GM12865 (cell line): Measurements from ENCODE around the gene ACTN1.
A peak's percentile ranks its signal among the peaks of the same experiment; 100 is the strongest.

Source experiments
- DNase-seq: peaks from one replicate; pipeline ENCODE4 v3.0.0; 2010; ENCODE audit warnings: low read depth
- H3K4me3 ChIP-seq: 2 replicates; pipeline ENCODE4 v1.5.1; 2011; ENCODE audit warnings: mild to moderate bottlenecking, low read depth, low read length, control low read depth
- TF ChIP-seq, protein P1 (sequence below): IDR thresholded peaks from 2 replicates; pipeline ENCODE4 v1.5.1; 2011; ENCODE audit warnings: low read length, control low read depth, low read depth, inconsistent platforms; ENCODE audit not compliant: insufficient read depth; ENCODE audit errors: missing control alignments

ACTN1 gene

DNA sequence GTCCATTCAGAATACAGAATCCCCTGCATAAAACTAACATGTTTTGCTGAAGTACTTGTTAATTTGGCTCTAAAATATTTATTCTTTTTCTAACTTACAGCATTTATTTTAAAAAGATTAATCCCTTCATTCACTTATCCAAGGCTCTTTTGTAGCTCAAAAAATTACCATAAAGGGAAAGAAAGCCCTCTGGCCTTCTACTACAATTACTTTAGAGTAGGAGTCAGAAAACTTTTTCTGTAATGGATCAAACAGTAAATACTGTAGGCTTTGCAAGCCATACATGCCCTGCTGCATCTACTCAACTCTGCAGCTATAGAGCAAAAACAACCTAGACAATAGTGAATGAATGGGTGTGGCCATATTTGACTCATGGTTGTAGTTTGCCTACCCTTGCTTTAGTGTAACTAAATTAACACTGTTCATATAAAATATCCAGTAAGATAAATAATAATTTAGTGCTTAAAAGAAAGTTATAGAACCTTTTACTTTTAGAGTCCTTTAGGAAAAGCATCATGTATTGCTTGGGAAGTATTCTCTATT lies 112.0 kb downstream of the ACTN1 start:
- no peak overlapping the region for H3K4me3 ChIP-seq
- DNase-seq = no peak
- TF ChIP-seq, protein P1, sequence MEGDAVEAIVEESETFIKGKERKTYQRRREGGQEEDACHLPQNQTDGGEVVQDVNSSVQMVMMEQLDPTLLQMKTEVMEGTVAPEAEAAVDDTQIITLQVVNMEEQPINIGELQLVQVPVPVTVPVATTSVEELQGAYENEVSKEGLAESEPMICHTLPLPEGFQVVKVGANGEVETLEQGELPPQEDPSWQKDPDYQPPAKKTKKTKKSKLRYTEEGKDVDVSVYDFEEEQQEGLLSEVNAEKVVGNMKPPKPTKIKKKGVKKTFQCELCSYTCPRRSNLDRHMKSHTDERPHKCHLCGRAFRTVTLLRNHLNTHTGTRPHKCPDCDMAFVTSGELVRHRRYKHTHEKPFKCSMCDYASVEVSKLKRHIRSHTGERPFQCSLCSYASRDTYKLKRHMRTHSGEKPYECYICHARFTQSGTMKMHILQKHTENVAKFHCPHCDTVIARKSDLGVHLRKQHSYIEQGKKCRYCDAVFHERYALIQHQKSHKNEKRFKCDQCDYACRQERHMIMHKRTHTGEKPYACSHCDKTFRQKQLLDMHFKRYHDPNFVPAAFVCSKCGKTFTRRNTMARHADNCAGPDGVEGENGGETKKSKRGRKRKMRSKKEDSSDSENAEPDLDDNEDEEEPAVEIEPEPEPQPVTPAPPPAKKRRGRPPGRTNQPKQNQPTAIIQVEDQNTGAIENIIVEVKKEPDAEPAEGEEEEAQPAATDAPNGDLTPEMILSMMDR = no peak

DNA sequence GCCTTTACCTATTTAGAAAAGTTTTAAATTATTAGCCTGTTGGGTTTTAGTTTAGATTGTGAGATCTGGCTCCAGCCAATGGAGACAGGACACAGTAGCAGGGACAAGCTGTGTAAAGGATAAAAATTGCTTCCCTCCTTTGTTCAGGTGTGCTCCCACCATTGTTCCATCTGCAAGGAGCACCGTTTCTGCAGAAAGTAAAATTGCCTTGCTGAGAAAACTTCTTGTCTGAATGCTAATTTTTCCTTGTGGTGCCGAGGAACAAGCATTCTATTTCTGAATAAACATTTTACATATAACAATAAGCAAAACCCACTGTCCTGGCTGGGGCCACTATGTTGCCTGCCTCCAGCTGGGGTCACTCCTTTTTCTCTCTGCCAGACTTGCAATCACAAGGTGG lies 113.6 kb downstream of the ACTN1 start:
- no peak overlapping the region for H3K4me3 ChIP-seq
- TF ChIP-seq, protein P1 = no peak
- DNase-seq = no peak

DNA sequence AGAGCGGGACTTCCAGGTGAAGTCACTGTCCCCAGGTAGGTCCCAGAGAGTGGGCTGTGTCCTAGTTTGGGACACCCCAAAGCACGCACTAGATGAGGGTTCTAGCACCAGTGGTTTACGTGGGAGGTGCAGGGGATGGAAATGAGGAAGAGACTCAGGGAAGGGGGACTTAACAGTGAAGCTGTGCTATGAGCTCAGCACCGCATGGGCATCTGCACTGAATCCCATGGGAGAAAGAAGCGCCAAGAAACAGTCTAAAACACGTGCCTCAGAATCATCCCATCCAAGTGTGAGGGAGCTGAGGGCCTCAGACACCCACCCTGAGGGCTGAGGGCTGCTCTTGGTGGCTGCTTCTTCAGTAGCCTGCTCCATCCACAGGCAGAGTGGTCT lies 114.7 kb downstream of the ACTN1 start:
- TF ChIP-seq, protein P1 = no peak
- no peak for DNase-seq
- H3K4me3 ChIP-seq = no peak overlapping the region

DNA sequence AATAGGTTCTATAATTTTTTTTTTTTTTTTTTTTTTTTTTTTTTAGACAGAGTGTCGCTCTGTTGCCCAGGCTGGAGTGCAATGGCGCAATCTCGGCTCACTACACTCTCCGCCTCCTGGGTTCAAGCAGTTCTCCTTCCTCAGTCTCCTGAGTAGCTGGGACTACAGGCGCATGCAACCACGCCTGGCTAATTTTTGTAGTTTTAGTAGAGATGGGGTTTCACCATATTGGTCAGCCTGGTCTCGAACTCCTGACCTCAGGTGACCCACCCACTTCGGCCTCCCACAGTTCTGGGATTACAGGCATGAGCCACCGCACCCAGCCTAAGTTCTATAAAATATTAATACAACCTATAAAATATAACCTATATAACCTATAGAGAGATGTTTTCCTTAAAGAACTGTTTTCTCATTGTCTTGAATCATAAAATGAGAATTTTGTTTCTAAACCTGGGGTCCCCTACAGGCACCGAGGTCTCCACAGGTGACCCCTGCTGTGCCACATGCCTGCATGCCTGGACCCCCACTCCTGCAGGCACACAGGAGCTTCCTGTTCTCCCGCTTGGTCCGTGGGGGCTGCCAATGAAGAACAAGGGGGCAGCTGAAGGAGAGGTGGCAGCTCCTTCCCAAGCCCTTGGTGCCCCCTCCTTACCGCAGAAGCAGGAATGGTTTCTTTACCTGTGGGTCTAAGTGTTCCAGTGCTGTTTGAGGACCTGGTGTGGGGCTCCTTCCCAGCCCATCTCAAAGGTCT lies 115.3 kb downstream of the ACTN1 start:
- no peak overlapping the region for H3K4me3 ChIP-seq
- DNase-seq = no peak
- TF ChIP-seq, protein P1 = no peak

DNA sequence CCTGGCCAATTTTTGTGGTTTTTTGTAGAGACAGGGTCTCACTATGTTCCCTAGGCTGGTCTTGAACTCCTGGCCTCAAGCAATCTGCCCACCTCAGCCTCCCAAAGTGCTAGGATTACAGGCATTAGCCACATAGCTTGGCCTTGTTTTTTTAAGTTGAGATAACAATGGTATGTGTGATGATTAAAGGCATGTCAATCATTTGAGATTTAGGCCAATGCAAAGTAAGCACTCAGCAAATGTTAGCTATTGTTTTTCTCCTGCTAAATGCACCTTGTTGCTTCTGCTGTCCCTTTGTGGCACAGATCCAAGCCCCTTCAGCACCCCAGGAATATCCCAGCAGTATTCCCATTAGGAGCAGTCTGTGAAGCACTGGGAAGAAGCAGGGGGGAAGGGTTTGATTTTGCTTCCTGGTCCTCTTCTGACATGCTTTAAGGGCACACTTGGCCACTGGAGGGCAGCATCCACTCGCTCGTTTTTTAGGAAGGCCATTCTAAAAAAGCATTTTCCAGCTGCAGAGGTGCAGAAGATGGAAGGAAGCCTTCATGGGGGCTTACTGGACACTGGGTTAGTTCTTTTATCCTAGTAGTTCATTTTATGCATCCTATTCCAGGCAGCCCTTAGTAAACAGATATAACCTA lies 116.0 kb downstream of the ACTN1 start:
- TF ChIP-seq, protein P1 = peak; percentile 75
- peak; percentile 76 for DNase-seq
- no peak overlapping the region for H3K4me3 ChIP-seq

DNA sequence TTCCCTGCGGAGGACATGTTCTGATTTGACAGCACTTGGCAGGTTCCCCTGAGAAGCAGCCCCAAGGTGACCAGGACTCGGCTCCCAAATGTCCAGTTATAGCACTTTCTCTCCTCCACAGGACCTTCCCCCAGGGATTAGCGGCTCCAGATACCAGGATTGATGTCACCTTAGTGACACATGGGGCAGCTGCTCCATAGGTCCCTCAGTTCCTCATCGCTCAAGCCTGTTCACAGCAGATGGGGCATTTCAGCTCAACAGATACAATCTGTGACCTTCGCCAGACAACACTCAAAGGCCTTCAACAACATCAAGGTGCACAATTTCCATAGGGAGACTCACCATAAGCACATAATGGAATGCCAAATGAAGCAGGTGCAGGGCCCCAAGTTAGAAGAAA lies 118.3 kb downstream of the ACTN1 start:
- DNase-seq = no peak
- TF ChIP-seq, protein P1 = no peak
- H3K4me3 ChIP-seq = no peak overlapping the region
